Measurements from ENCODE around the gene WNT7B.

The WNT7B gene

GRCh38 chr22:45919504-45920286 is 57.3 kb downstream of the WNT7B start:
- TF ChIP-seq CTCF (IDR thresholded peaks at IDR 0.05; ENCODE audit: low read depth, low read length, missing control alignments) = no peak
- Histone ChIP-seq H3K27ac (no peak overlapping the region), H3K36me3 (replicated peaks) (no peaks in the 10 kb centered on the region), H3K4me3 (ENCODE audit: low read depth, low read length) (no peak overlapping the region), H3K27me3 (replicated peaks) (no peaks in the 10 kb centered on the region)
- DNase-seq = no peak
- in situ Hi-C loops (cut with HindIII; ENCODE audit: low pct_ligation_motif_present, low sequenced_read_pairs) = no loop called here

GRCh38 chr22:45918459-45919370 is 58.2 kb downstream of the WNT7B start:
- no peaks in the 10 kb centered on the region for H3K27me3 ChIP-seq (replicated peaks)
- no peak for TF ChIP-seq CTCF (IDR thresholded peaks at IDR 0.05; ENCODE audit: low read depth, low read length, missing control alignments)
- DNase-seq = no peak

GRCh38 chr22:45917700-45918458 is 59.1 kb downstream of the WNT7B start:
- no peaks in the 10 kb centered on the region for H3K36me3 ChIP-seq (replicated peaks)
- no peak overlapping the region for H3K27ac ChIP-seq
- no peak for DNase-seq
- in situ Hi-C loops (cut with HindIII; ENCODE audit: low pct_ligation_motif_present, low sequenced_read_pairs) = no loop called here
- no peak for TF ChIP-seq CTCF (IDR thresholded peaks at IDR 0.05; ENCODE audit: low read depth, low read length, missing control alignments)
- H3K27me3 ChIP-seq (replicated peaks) = no peaks in the 10 kb centered on the region
- no peak overlapping the region for H3K4me3 ChIP-seq (ENCODE audit: low read depth, low read length)

More at GRCh38 chr22:45918459-45919370, 58.2 kb downstream of the WNT7B start:
- no peak overlapping the region for H3K4me3 ChIP-seq (ENCODE audit: low read depth, low read length)
- in situ Hi-C loops (cut with HindIII; ENCODE audit: low pct_ligation_motif_present, low sequenced_read_pairs) = no loop called here
- no peak overlapping the region for H3K27ac ChIP-seq
- no peaks in the 10 kb centered on the region for H3K36me3 ChIP-seq (replicated peaks)

GRCh38 chr22:45917146-45917545 is 59.8 kb downstream of the WNT7B start:
- TF ChIP-seq CTCF (IDR thresholded peaks at IDR 0.05; ENCODE audit: low read depth, low read length, missing control alignments) = no peak
- Histone ChIP-seq H3K27ac (no peak overlapping the region), H3K27me3 (replicated peaks) (no peaks in the 10 kb centered on the region), H3K36me3 (replicated peaks) (no peaks in the 10 kb centered on the region), H3K4me3 (ENCODE audit: low read depth, low read length) (no peak overlapping the region)
- DNase-seq = no peak
- in situ Hi-C loops (cut with HindIII; ENCODE audit: low pct_ligation_motif_present, low sequenced_read_pairs) = no loop called here

GRCh38 chr22:45916515-45916914 is 60.4 kb downstream of the WNT7B start:
- in situ Hi-C loops (cut with HindIII; ENCODE audit: low pct_ligation_motif_present, low sequenced_read_pairs) = no loop called here
- TF ChIP-seq CTCF (IDR thresholded peaks at IDR 0.05; ENCODE audit: low read depth, low read length, missing control alignments) = no peak
- DNase-seq = no peak
- no peaks in the 10 kb centered on the region for H3K27me3 ChIP-seq (replicated peaks)
- H3K4me3 ChIP-seq (ENCODE audit: low read depth, low read length) = no peak overlapping the region
- no peaks in the 10 kb centered on the region for H3K36me3 ChIP-seq (replicated peaks)
- H3K27ac ChIP-seq = no peak overlapping the region

All from brain microvascular endothelial cell (primary cell).